Forelimb muscle (tissue), 1 donor: ENCODE measurements around the gene VPREB3. TPM values are rescaled to one million over a fixed set of nuclear protein-coding genes. Genes with fewer than 3 reads are reported as not detected.
"Not testable (repeated sequence)": the region's sequence is repeated elsewhere in the genome, so short reads cannot be mapped to it uniquely, and the experiment has no call there.

ENCODE experiments used
- DNase-seq: peaks from one replicate; pipeline ENCODE4 v3.0.0-alpha.2; 2013; ENCODE audit warnings: low read depth
- polyA plus RNA-seq: library from polyadenylated mRNA; unstranded; fragments of 120-200 nt; gene quantifications from one replicate; pipeline ENCODE4 v1.2.1, GENCODE V29; 2013; ENCODE audit not compliant: insufficient read length

The VPREB3 gene
- polyA plus RNA-seq, 1 donor, result 0.66 TPM

- no peak for DNase-seq
These were observed 11.5 kb downstream of the VPREB3 start for GRCh38 chr22:23742505-23743264.

GRCh38 chr22:23737696-23738095 is 16.5 kb downstream of the VPREB3 start:
- DNase-seq, result no peak

- DNase-seq, result not testable (repeated sequence)
These were observed 26.1 kb downstream of the VPREB3 start for GRCh38 chr22:23728108-23728507.

DNA sequence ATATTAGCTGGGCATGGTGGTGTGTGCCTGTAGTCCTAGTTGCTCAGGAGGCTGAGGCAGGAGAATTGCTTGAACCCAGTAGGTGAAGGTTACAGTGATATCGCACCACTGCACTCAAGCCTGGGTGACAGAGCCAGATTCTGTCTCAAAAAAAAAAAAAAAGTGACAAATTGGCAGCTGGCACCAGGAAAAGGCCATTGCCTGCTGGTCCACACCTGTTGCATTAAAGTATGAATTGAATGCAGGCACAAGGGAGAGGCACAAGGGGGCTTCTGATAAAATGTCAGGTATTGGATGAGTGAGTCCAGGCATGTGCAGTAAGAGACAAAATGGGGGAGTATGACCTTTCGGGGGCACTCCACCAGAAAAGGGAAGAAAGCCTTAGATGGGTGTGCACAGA is 31.5 kb downstream of the VPREB3 start:
- no peak for DNase-seq

DNA sequence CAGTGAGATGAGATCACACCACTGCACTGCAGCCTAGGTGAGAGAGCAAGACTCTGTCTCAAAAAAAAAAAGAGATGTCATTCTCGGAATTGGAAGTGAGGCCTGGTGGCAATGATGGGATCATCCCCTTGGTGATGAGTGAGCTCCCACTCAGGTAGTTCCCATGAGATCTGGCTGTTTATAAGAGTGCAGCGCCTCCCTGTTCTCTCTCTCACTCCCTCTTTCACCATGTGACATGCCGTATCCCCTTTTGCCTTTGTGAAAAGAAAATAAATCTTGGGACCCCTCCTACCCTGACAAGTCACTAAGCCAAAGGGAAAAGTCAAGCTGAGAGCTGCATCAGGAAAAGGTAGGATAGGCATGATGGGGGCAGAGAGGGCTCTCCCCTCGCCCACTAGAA is 32.1 kb downstream of the VPREB3 start:
- DNase-seq, result no peak

DNA sequence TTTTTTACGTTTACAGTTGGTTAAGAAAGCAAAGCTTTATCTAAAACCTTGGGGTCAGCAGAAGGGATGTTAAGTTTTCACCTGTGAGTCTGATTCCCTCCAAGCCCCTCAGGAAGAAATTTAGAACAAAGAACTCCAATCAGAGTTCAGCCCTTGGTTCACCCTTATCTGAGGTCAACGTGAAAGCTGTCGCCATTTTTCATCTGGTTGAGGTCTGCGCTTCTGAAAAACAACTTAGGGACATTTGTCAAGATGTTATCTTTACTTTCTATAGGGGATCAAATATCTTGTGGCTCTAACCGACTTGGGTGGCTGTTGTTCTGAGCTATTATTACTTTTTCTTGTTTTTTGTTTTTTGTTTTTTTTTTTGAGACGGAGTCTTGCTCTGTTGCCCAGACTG is 33.4 kb downstream of the VPREB3 start:
- no peak for DNase-seq

- no peak for DNase-seq
These were observed 35.7 kb downstream of the VPREB3 start for GRCh38 chr22:23718371-23719165.

GRCh38 chr22:23716811-23717801 is 37.1 kb downstream of the VPREB3 start:
- peak; percentile 48 for DNase-seq

- no peak for DNase-seq
These were observed 38.3 kb downstream of the VPREB3 start for GRCh38 chr22:23715806-23716375.

- no peak for DNase-seq
These were observed 39.3 kb downstream of the VPREB3 start for GRCh38 chr22:23714596-23715578.

DNA sequence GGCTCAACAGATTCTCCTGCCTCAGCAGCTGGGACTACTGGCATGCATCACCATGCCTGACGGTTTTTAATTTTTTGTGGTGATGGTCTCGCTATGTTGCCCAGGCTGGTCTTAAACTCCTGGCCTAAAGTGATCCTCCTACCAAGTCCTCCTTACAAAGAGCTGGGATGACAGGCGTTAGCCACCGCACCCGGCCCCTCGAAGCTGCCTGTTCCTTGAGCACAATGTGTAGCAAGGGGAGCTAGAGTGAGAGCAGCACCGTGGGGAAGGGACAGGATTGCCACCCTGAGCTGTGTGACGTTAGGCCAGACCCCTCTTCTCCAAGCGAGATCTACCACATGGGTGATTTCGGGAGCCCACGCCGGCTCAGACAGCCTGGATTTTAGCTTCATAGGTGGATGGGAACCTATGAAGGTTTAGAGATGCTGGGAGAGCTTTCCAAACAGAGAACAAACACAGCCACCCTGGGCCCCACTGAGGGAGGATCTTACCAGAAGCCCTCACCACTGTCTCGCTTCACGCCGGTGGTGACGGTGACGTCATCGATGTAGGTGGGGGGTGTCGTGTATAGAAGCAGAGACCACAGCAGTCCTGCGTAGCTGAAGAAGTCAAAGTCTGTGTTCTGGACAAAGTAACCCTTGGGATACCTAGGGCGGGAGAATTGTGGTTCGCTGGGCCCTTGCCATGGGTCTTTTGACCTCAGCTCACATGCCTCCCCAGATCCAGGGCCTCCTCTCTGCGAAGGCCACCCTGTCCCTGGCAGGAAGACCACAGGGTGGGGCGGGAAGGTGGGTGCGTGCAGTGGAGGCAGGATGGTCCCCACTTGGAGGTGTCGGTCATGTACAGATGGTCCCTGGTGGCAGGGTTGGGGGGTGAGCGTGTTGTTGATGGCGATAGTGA is 40.3 kb downstream of the VPREB3 start:
- no peak for DNase-seq

DNA sequence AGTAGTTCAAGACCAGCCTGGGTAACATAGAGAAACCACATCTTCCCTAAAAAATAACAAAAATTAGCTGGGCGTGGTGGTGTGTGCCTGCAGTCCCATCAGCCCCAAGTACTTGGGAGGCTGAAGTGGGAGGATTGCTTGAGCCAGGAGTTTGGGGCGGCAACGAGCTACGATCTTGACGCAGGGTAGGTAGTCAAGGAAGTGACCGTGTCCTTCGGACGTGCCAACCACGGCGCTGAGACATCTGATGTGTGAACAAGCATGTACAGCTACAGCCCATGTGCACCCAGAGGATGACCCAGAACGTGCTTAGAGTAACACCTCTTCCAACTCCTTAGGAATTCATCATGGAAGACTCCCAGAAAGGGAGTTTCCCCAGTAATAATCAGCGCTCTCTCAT is 42.0 kb downstream of the VPREB3 start:
- DNase-seq, result no peak

DNA sequence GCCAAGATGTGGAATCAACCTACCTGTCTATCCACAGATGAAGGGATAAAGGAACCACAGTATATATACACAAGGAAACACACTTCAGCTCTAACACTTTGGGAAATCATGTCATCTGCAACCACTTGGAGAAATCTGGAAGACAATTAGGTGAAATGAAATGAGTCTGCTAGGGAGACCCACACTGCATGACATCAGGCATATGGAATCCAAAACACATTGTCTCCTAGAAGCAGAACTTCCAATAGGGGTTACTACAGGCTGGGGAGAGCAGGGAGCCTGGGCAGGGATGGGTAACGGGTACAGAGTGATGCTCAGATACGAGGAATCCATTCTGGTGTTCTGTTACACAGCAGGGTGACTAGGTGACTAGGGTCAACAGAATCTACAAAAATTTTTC is 45.1 kb downstream of the VPREB3 start:
- no peak for DNase-seq

DNA sequence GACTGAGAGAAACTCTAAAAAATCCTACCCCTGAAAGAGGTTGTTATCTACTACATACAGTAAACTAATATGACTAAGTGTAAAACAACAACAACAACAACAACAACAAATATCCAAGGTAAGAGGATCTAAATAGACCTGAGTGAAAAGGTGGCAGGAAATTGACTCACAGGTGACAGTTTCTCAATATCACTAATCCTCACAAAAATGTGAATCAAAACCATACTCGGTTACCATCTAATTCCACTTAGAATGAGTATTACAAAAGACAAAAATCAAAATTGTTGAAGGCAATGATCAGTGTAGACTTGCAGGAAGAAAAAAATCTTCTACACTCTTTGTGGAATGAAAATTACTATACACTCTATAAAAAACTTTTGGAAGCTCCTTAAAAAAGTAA is 46.0 kb downstream of the VPREB3 start:
- DNase-seq, result no peak

- no peak for DNase-seq
These were observed 48.9 kb downstream of the VPREB3 start for GRCh38 chr22:23705358-23705757.

DNA sequence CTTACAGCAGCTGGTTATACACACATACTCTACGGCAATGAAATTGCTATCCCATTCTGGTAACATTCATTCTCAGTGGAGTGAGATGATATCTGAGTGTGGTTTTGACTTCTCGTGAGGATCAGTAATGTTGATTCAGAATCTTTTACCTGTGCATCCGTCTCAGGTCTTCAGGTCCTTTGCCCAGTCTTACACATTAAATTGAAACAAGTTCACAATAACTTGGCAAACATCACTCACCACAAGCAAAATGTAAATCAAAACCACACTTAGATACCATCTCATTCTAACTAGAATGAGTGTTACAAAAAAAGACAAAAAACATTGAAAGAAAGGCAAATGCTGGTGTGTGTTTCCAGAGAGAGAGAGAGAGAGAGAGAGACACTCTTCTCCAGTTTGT is 49.4 kb downstream of the VPREB3 start:
- DNase-seq, result no peak

- no peak for DNase-seq
These were observed 50.2 kb downstream of the VPREB3 start for GRCh38 chr22:23704062-23704461.
